HepG2 (cell line): Measurements from ENCODE around the gene MPPE1. TPM values are rescaled to one million over a fixed set of nuclear protein-coding genes. Genes with fewer than 3 reads are reported as not detected.

Source experiments
- ATAC-seq: fragments of 200-7000 bp; cut with Tn5 transposase; 3 replicates; pipeline ENCODE4 v1.9.1; 2020; ENCODE audit warnings: mild to moderate bottlenecking, moderate library complexity
- BruUV-seq: library from RNA; stranded (reverse); fragments of 400-500 nt; replicated peaks from 2 replicates; lab custom pipeline; 2021; lab: Mats Ljungman, UMichigan
- CTCF ChIA-PET: fragments of 300-600 bp; formaldehyde crosslinking; extraction: SDS; loops from one replicate; lab custom pipeline; 2021; ENCODE audit warnings: low total read pairs, inconsistent platforms, low intra/inter-chr PET ratio; lab: Yijun Ruan, JAX
- POLR2A ChIA-PET: fragments of 350-600 bp; sonication (Branson Sonifier 250); formaldehyde crosslinking; loops from one replicate; lab custom pipeline; 2020; ENCODE audit warnings: antibody characterized with exemption, inconsistent platforms; lab: Yijun Ruan, JAX
- DNase-seq: peaks from one replicate; pipeline ENCODE4 v3.0.0-alpha.2; 2015; ENCODE audit warnings: low spot score
- FAIRE-seq: peaks from 3 replicates; lab custom pipeline; 2011; peaks lifted over from hg19 to GRCh38; lab: Jason Lieb, UNC
- H2AFZ ChIP-seq: one replicate; pipeline ENCODE4 v1.6.1; 2011; ENCODE audit warnings: low read length, inconsistent platforms
- H3K27ac ChIP-seq: fragments of 300-600 bp; 3 replicates; pipeline ENCODE4 v1.8.0; 2011; ENCODE audit warnings: mixed run types, mild to moderate bottlenecking, mixed read lengths, low read length, inconsistent platforms; ENCODE audit not compliant: insufficient read depth; ENCODE audit errors: extremely low read length
- H3K27me3 ChIP-seq, 2 experiments: fragments of 200-600 bp in 1 of 2; 2 replicates in 1 of 2; 3 replicates in 1 of 2; pipeline versions ENCODE4 v1.6.0 to v1.8.0; 2011; ENCODE audit warnings: low read length in 2 of 2, mild to moderate bottlenecking in 2 of 2, moderate library complexity in 2 of 2, inconsistent platforms in 1 of 2; ENCODE audit not compliant: insufficient read depth in 2 of 2, control insufficient read depth in 1 of 2
- H3K36me3 ChIP-seq, 2 experiments: fragments of 200-600 bp in 1 of 2; replicated peaks in 1 of 2; 2 replicates in 1 of 2; 3 replicates in 1 of 2; pipeline versions ENCODE4 v1.5.1 to v1.8.0; 2011; ENCODE audit warnings: low read length in 2 of 2, inconsistent platforms in 1 of 2; ENCODE audit not compliant: insufficient read depth in 2 of 2, control insufficient read depth in 1 of 2
- H3K4me1 ChIP-seq: 2 replicates; pipeline ENCODE4 v1.5.1; 2012; ENCODE audit warnings: low read length, inconsistent platforms; ENCODE audit not compliant: insufficient read depth
- H3K4me2 ChIP-seq: 2 replicates; pipeline ENCODE4 v1.6.0; 2011; ENCODE audit warnings: low read depth, low read length, inconsistent platforms
- H3K4me3 ChIP-seq, 3 experiments: fragments of 200-600 bp in 1 of 3; sonication (generic), shearing (Covaris generic) in 1 of 3; replicated peaks in 1 of 3; 2 replicates each; pipeline ENCODE4 v1.5.1; 2011 to 2016; ENCODE audit warnings: low read length in 3 of 3, inconsistent platforms in 2 of 3, low read depth in 2 of 3, mild to moderate bottlenecking in 2 of 3, control low read depth in 1 of 3, mixed read lengths in 1 of 3; ENCODE audit not compliant: insufficient read depth in 1 of 3
- H3K79me2 ChIP-seq: one replicate; pipeline ENCODE4 v1.6.1; 2011; ENCODE audit warnings: low read length, inconsistent platforms; ENCODE audit not compliant: insufficient read depth
- H3K9ac ChIP-seq: 2 replicates; pipeline ENCODE4 v1.6.0; 2011; ENCODE audit warnings: mild to moderate bottlenecking, low read depth, low read length, inconsistent platforms; ENCODE audit not compliant: insufficient read depth
- H3K9me3 ChIP-seq: 2 replicates; pipeline ENCODE4 v1.5.1; 2012; ENCODE audit warnings: mild to moderate bottlenecking, low read length
- H4K20me1 ChIP-seq: 2 replicates; pipeline ENCODE4 v1.6.0; 2011; ENCODE audit warnings: inconsistent platforms, mild to moderate bottlenecking, low read length, moderate library complexity; ENCODE audit not compliant: insufficient read depth
- ELF1 ChIP-seq: sonication (generic); formaldehyde crosslinking; IDR thresholded peaks from 2 replicates; pipeline ENCODE4 v1.4.0; 2020; ENCODE audit warnings: missing genetic modification reagents
- FOXP1 ChIP-seq, 2 experiments: fragments of 450-650 bp in 1 of 2; IDR thresholded peaks; 2 replicates each; pipeline ENCODE4 v1.6.1; 2017 to 2018; ENCODE audit warnings: antibody characterized with exemption in 1 of 2
- KDM4B ChIP-seq: sonication (generic); formaldehyde crosslinking; IDR thresholded peaks from 2 replicates; pipeline ENCODE4 v1.4.0; 2020; ENCODE audit warnings: missing genetic modification reagents
- MAFF ChIP-seq: IDR thresholded peaks from 2 replicates; pipeline ENCODE4 v1.6.1; 2011; ENCODE audit warnings: low read depth, low read length, improper control_type of control experiment
- RAD21 ChIP-seq: fragments of 450-650 bp; formaldehyde crosslinking; IDR thresholded peaks from 2 replicates; pipeline ENCODE4 v1.5.0; 2020; ENCODE audit warnings: mild to moderate bottlenecking
- RFXANK ChIP-seq: IDR thresholded peaks from 2 replicates; pipeline ENCODE4 v1.6.1; 2016
- ZNF143 ChIP-seq: sonication (generic); formaldehyde crosslinking; IDR thresholded peaks from 2 replicates; pipeline ENCODE4 v1.4.0; 2020; ENCODE audit warnings: missing genetic modification reagents
- ZNF430 ChIP-seq: sonication (generic); formaldehyde crosslinking; IDR thresholded peaks from 2 replicates; pipeline ENCODE4 v1.9.0; 2021; ENCODE audit warnings: mild to moderate bottlenecking, missing genetic modification reagents
- WGBS: methylation state at CpG from one replicate; pipeline ENCODE4 v1.1.6; 2017; ENCODE audit warnings: low lambda C conversion rate; 5-methylcytosine and 5-hydroxymethylcytosine counted together
- in situ Hi-C: cut with HindIII; loops from 2 replicates; pipeline ENCODE4 v1.10.0; 2017; ENCODE audit warnings: low pct_unique_long_range_greater_than_20kb; ENCODE audit not compliant: extremely low pct_ligation_motif_present
- intact Hi-C: fragments of 100-400 bp; cut with micrococcal nuclease; formaldehyde crosslinking; loops from one replicate; pipeline ENCODE4 v1.10.0; 2022; ENCODE audit not compliant: unreplicated experiment
- polyA plus RNA-seq, 8 experiments: library from polyadenylated mRNA; depleted of rRNA in 3 of 8; stranded (reverse) in 7 of 8; unstranded in 1 of 8; fragments of >200 nt; fragmentation: Illumina TruSeq in 4 of 8; extraction: Trizol in 4 of 8; gene quantifications; 2 replicates each; pipeline versions ENCODE4 v1.2.1 to v1.2.3, GENCODE V29; 2011 to 2016; ENCODE audit warnings: low read depth in 4 of 8, missing spikeins in 1 of 8, mixed read lengths in 1 of 8; ENCODE audit not compliant: insufficient read depth in 1 of 8
- total RNA-seq, 5 experiments: library from RNA; depleted of rRNA; stranded (reverse); fragments of >200 nt; fragmentation: Illumina TruSeq; extraction: Trizol; gene quantifications; 2 replicates each; pipeline ENCODE4 v1.2.3, GENCODE V29; 2016; ENCODE audit warnings: low read depth in 1 of 5
- TF ChIP-seq, protein P1 (sequence below): IDR thresholded peaks from 2 replicates; pipeline ENCODE4 v1.6.1; 2012; ENCODE audit warnings: low read depth, low read length, improper control_type of control experiment
- TF ChIP-seq, protein P2 (sequence below): sonication (generic); formaldehyde crosslinking; IDR thresholded peaks from 2 replicates; pipeline ENCODE4 v1.9.0; 2021; ENCODE audit warnings: missing genetic modification reagents, borderline replicate concordance
- TF ChIP-seq, protein P3 (sequence below): sonication (generic); formaldehyde crosslinking; IDR thresholded peaks from 2 replicates; pipeline ENCODE4 v1.4.0; 2020; ENCODE audit warnings: missing genetic modification reagents
- TF ChIP-seq, protein P4 (sequence below): sonication (generic); formaldehyde crosslinking; IDR thresholded peaks from 2 replicates; pipeline ENCODE4 v1.8.0; 2022; ENCODE audit warnings: mild to moderate bottlenecking, missing genetic modification reagents, moderate library complexity
- TF ChIP-seq, protein P5 (sequence below): sonication (generic); formaldehyde crosslinking; IDR thresholded peaks from 2 replicates; pipeline ENCODE4 v1.4.0; 2020; ENCODE audit warnings: missing genetic modification reagents
- TF ChIP-seq, protein P6 (sequence below): sonication (generic); formaldehyde crosslinking; conservative IDR thresholded peaks from 2 replicates; pipeline ENCODE4 v1.4.0; 2020; ENCODE audit warnings: mild to moderate bottlenecking, missing genetic modification reagents, moderate library complexity

Gene MPPE1
- total and polyA plus RNA-seq, 2 of the 13 experiments (the other 11 are each of a cell fraction or from before 2014, with no cell fraction given) = 9.6 to 11.9 TPM

DNA sequence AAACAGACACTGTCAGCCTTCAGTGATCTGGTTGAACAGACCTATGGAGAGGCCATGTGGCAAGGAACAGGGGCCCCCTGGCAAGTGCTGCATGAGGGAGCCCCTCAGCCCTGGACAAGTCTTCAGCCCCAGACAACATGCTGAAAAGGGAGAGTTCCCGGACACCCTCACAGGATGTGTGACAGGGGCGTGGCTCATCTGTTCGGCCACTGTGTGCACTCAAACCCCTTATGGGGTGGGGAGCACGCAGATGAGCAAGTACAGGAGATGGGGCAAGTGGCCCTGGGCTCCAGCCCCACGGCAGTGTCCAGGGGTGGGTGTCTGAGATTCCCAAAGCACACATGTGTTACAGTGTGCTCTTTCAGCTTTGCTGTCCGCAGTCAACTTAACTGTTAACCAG lies 35.4 kb upstream of the MPPE1 start:
- no peak overlapping the region for H3K4me2 ChIP-seq
- POLR2A ChIA-PET = no interaction called here
- no peaks in the 10 kb centered on the region for H4K20me1 ChIP-seq
- intact Hi-C loops = no loop called here
- H3K9me3 ChIP-seq = no peaks in the 10 kb centered on the region
- H3K27ac ChIP-seq = no peak overlapping the region
- H2AFZ ChIP-seq = no peak overlapping the region
- no peak overlapping the region for H3K9ac ChIP-seq
- in situ Hi-C loops = no loop called here
- no peak for ATAC-seq
- FAIRE-seq = no peak
- no peaks in the 10 kb centered on the region for H3K27me3 ChIP-seq
- WGBS = 55% methylated on average over 5 of the region's 6 CpGs
- BruUV-seq = no TSS peak
- no peak for DNase-seq
- peaks cover 20% of the 10 kb centered on the region for H3K4me1 ChIP-seq
- CTCF ChIA-PET = no interaction called here
- H3K79me2 ChIP-seq = no peaks in the 10 kb centered on the region
- no peaks in the 10 kb centered on the region for H3K36me3 ChIP-seq
- no peak overlapping the region for H3K4me3 ChIP-seq
- TF ChIP-seq, protein P1, sequence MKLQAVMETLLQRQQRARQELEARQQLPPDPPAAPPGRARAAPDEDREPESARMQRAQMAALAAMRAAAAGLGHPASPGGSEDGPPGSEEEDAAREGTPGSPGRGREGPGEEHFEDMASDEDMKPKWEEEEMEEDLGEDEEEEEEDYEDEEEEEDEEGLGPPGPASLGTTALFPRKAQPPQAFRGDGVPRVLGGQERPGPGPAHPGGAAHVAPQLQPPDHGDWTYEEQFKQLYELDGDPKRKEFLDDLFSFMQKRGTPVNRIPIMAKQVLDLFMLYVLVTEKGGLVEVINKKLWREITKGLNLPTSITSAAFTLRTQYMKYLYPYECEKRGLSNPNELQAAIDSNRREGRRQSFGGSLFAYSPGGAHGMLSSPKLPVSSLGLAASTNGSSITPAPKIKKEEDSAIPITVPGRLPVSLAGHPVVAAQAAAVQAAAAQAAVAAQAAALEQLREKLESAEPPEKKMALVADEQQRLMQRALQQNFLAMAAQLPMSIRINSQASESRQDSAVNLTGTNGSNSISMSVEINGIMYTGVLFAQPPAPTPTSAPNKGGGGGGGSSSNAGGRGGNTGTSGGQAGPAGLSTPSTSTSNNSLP = no peak
- TF ChIP-seq RAD21 (no peak), KDM4B (CRISPR knock-in tag) (no peak), ZNF430 (CRISPR knock-in tag) (no peak), ZNF143 (CRISPR knock-in tag) (no peak), ELF1 (no peak), FOXP1 (IDR thresholded peaks at IDR 0.05) (no peak), FOXP1 (CRISPR knock-in tag; IDR thresholded peaks at IDR 0.05) (no peak), MAFF (no peak), RFXANK (CRISPR knock-in tag) (no peak)
- TF ChIP-seq, protein P2, sequence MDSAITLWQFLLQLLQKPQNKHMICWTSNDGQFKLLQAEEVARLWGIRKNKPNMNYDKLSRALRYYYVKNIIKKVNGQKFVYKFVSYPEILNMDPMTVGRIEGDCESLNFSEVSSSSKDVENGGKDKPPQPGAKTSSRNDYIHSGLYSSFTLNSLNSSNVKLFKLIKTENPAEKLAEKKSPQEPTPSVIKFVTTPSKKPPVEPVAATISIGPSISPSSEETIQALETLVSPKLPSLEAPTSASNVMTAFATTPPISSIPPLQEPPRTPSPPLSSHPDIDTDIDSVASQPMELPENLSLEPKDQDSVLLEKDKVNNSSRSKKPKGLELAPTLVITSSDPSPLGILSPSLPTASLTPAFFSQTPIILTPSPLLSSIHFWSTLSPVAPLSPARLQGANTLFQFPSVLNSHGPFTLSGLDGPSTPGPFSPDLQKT (CRISPR knock-in tag) = no peak
- TF ChIP-seq, protein P3, sequence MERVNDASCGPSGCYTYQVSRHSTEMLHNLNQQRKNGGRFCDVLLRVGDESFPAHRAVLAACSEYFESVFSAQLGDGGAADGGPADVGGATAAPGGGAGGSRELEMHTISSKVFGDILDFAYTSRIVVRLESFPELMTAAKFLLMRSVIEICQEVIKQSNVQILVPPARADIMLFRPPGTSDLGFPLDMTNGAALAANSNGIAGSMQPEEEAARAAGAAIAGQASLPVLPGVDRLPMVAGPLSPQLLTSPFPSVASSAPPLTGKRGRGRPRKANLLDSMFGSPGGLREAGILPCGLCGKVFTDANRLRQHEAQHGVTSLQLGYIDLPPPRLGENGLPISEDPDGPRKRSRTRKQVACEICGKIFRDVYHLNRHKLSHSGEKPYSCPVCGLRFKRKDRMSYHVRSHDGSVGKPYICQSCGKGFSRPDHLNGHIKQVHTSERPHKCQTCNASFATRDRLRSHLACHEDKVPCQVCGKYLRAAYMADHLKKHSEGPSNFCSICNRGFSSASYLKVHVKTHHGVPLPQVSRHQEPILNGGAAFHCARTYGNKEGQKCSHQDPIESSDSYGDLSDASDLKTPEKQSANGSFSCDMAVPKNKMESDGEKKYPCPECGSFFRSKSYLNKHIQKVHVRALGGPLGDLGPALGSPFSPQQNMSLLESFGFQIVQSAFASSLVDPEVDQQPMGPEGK (CRISPR knock-in tag) = no peak
- TF ChIP-seq, protein P4, sequence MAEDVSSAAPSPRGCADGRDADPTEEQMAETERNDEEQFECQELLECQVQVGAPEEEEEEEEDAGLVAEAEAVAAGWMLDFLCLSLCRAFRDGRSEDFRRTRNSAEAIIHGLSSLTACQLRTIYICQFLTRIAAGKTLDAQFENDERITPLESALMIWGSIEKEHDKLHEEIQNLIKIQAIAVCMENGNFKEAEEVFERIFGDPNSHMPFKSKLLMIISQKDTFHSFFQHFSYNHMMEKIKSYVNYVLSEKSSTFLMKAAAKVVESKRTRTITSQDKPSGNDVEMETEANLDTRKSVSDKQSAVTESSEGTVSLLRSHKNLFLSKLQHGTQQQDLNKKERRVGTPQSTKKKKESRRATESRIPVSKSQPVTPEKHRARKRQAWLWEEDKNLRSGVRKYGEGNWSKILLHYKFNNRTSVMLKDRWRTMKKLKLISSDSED (CRISPR knock-in tag) = no peak
- TF ChIP-seq, protein P5, sequence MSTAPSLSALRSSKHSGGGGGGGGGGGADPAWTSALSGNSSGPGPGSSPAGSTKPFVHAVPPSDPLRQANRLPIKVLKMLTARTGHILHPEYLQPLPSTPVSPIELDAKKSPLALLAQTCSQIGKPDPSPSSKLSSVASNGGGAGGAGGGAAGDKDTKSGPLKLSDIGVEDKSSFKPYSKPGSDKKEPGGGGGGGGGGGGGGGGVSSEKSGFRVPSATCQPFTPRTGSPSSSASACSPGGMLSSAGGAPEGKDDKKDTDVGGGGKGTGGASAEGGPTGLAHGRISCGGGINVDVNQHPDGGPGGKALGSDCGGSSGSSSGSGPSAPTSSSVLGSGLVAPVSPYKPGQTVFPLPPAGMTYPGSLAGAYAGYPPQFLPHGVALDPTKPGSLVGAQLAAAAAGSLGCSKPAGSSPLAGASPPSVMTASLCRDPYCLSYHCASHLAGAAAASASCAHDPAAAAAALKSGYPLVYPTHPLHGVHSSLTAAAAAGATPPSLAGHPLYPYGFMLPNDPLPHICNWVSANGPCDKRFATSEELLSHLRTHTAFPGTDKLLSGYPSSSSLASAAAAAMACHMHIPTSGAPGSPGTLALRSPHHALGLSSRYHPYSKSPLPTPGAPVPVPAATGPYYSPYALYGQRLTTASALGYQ (CRISPR knock-in tag) = no peak
- TF ChIP-seq, protein P6, sequence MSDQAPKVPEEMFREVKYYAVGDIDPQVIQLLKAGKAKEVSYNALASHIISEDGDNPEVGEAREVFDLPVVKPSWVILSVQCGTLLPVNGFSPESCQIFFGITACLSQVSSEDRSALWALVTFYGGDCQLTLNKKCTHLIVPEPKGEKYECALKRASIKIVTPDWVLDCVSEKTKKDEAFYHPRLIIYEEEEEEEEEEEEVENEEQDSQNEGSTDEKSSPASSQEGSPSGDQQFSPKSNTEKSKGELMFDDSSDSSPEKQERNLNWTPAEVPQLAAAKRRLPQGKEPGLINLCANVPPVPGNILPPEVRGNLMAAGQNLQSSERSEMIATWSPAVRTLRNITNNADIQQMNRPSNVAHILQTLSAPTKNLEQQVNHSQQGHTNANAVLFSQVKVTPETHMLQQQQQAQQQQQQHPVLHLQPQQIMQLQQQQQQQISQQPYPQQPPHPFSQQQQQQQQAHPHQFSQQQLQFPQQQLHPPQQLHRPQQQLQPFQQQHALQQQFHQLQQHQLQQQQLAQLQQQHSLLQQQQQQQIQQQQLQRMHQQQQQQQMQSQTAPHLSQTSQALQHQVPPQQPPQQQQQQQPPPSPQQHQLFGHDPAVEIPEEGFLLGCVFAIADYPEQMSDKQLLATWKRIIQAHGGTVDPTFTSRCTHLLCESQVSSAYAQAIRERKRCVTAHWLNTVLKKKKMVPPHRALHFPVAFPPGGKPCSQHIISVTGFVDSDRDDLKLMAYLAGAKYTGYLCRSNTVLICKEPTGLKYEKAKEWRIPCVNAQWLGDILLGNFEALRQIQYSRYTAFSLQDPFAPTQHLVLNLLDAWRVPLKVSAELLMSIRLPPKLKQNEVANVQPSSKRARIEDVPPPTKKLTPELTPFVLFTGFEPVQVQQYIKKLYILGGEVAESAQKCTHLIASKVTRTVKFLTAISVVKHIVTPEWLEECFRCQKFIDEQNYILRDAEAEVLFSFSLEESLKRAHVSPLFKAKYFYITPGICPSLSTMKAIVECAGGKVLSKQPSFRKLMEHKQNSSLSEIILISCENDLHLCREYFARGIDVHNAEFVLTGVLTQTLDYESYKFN (CRISPR knock-in tag) = no peak
